H9 (cell line): ENCODE measurements around the gene FAM83E. TPM values are rescaled to one million over a fixed set of nuclear protein-coding genes. Genes with fewer than 3 reads are reported as not detected.
A peak's percentile ranks its signal among the peaks of the same experiment; 100 is the strongest.

Experiments used
- DNase-seq: peaks from one replicate; pipeline ENCODE4 v3.0.0-alpha.2; 2017
- H2AFZ ChIP-seq: one replicate; pipeline ENCODE4 v1.6.1; 2013; ENCODE audit warnings: mild to moderate bottlenecking, low read length, control low read depth, moderate library complexity
- H2AK5ac ChIP-seq: 2 replicates; pipeline ENCODE4 v1.6.1; 2013; ENCODE audit warnings: low read length, control low read depth, mixed read lengths; ENCODE audit not compliant: insufficient read length
- H2BK120ac ChIP-seq: one replicate; pipeline ENCODE4 v1.6.1; 2013; ENCODE audit warnings: low read depth, mild to moderate bottlenecking, low read length, control low read depth, inconsistent platforms; ENCODE audit not compliant: poor library complexity, severe bottlenecking
- H2BK12ac ChIP-seq: 2 replicates; pipeline ENCODE4 v1.6.1; 2013; ENCODE audit warnings: low read length, control low read depth, mixed read lengths, low read depth; ENCODE audit not compliant: insufficient read length
- H2BK15ac ChIP-seq: 2 replicates; pipeline ENCODE4 v1.6.1; 2013; ENCODE audit warnings: low read depth, low read length, control low read depth
- H2BK20ac ChIP-seq: one replicate; pipeline ENCODE4 v1.6.1; 2013; ENCODE audit warnings: low read depth, mild to moderate bottlenecking, low read length, control low read depth, inconsistent platforms; ENCODE audit not compliant: poor library complexity, severe bottlenecking
- H2BK5ac ChIP-seq: 2 replicates; pipeline ENCODE4 v1.6.1; 2013; ENCODE audit warnings: low read length, control low read depth, mixed read lengths; ENCODE audit not compliant: insufficient read length
- H3K14ac ChIP-seq: 2 replicates; pipeline ENCODE4 v1.6.1; 2013; ENCODE audit warnings: low read length, control low read depth; ENCODE audit not compliant: insufficient read depth
- H3K18ac ChIP-seq: 2 replicates; pipeline ENCODE4 v1.6.1; 2013; ENCODE audit warnings: low read depth, mild to moderate bottlenecking, mixed read lengths, low read length, control low read depth; ENCODE audit not compliant: insufficient read length
- H3K23ac ChIP-seq: 2 replicates; pipeline ENCODE4 v1.6.1; 2013; ENCODE audit warnings: low read length, control low read depth, mixed read lengths, low read depth; ENCODE audit not compliant: insufficient read length
- H3K23me2 ChIP-seq: 2 replicates; pipeline ENCODE4 v1.6.1; 2013; ENCODE audit warnings: low read depth, mild to moderate bottlenecking, mixed read lengths, low read length, control low read depth; ENCODE audit not compliant: insufficient read length, poor library complexity, severe bottlenecking
- H3K27ac ChIP-seq: 2 replicates; pipeline ENCODE4 v1.5.1; 2013; ENCODE audit warnings: low read length, control low read depth, mixed read lengths, low read depth; ENCODE audit not compliant: insufficient read length
- H3K27me3 ChIP-seq: 2 replicates; pipeline ENCODE4 v1.6.1; 2013; ENCODE audit warnings: low read length, control low read depth, inconsistent platforms; ENCODE audit not compliant: insufficient read depth
- H3K4ac ChIP-seq: 2 replicates; pipeline ENCODE4 v1.6.1; 2013; ENCODE audit warnings: low read depth, mild to moderate bottlenecking, control low read depth, inconsistent platforms, low read length, moderate library complexity
- H3K4me1 ChIP-seq: 2 replicates; pipeline ENCODE4 v1.6.1; 2013; ENCODE audit warnings: low read length, control low read depth, inconsistent platforms; ENCODE audit not compliant: insufficient read depth
- H3K4me2 ChIP-seq: 2 replicates; pipeline ENCODE4 v1.6.1; 2013; ENCODE audit warnings: low read length, control low read depth, mixed read lengths; ENCODE audit not compliant: insufficient read length, insufficient read depth
- H3K56ac ChIP-seq: 2 replicates; pipeline ENCODE4 v1.6.1; 2013; ENCODE audit warnings: low read depth, mild to moderate bottlenecking, mixed read lengths, low read length, control low read depth; ENCODE audit not compliant: insufficient read length
- H3K79me1 ChIP-seq: 2 replicates; pipeline ENCODE4 v1.6.1; 2013; ENCODE audit warnings: low read depth, mild to moderate bottlenecking, moderate library complexity, low read length, control low read depth, inconsistent platforms; ENCODE audit not compliant: insufficient read depth, poor library complexity, severe bottlenecking
- H3K79me2 ChIP-seq: 2 replicates; pipeline ENCODE4 v1.6.1; 2013; ENCODE audit warnings: low read length, control low read depth, inconsistent platforms; ENCODE audit not compliant: insufficient read depth
- H3K9ac ChIP-seq: 2 replicates; pipeline ENCODE4 v1.6.1; 2013; ENCODE audit warnings: low read length, control low read depth, mixed read lengths; ENCODE audit not compliant: insufficient read length; ENCODE audit errors: extremely low read depth
- H3K9me3 ChIP-seq: one replicate; pipeline ENCODE4 v1.6.1; 2013; ENCODE audit warnings: low read depth, low read length, inconsistent platforms; ENCODE audit not compliant: control insufficient read depth
- H3T11ph ChIP-seq: one replicate; pipeline ENCODE4 v1.6.1; 2013; ENCODE audit warnings: mild to moderate bottlenecking, low read length, control low read depth, inconsistent platforms
- H4K20me1 ChIP-seq: one replicate; pipeline ENCODE4 v1.6.1; 2013; ENCODE audit not compliant: control insufficient read depth, insufficient read length, insufficient read depth
- H4K5ac ChIP-seq: 2 replicates; pipeline ENCODE4 v1.6.1; 2013; ENCODE audit warnings: low read depth, mild to moderate bottlenecking, mixed read lengths, low read length, control low read depth; ENCODE audit not compliant: insufficient read length
- H4K8ac ChIP-seq: replicated peaks from 2 replicates; pipeline ENCODE4 v1.6.1; 2013; ENCODE audit warnings: low read length, control low read depth, mixed read lengths, low read depth; ENCODE audit not compliant: insufficient read length
- H4K91ac ChIP-seq: 2 replicates; pipeline ENCODE4 v1.6.1; 2013; ENCODE audit warnings: low read depth, mild to moderate bottlenecking, moderate library complexity, mixed read lengths, low read length, control low read depth; ENCODE audit not compliant: insufficient read length
- H3K27ac Mint-ChIP-seq, 3 experiments: 2 replicates in 2 of 3; 3 replicates in 1 of 3; pipeline ENCODE4 v1.8.0; 2020 to 2021; ENCODE audit warnings: mixed read lengths in 3 of 3, mild to moderate bottlenecking in 1 of 3, moderate library complexity in 1 of 3
- H3K27me3 Mint-ChIP-seq: 2 replicates; pipeline ENCODE4 v1.8.0; 2021; ENCODE audit warnings: low read depth, mild to moderate bottlenecking, moderate library complexity, mixed read lengths
- H3K36me3 Mint-ChIP-seq, 3 experiments: 2 replicates in 2 of 3; 3 replicates in 1 of 3; pipeline ENCODE4 v1.8.0; 2020 to 2021; ENCODE audit warnings: low read depth in 3 of 3, mixed read lengths in 3 of 3; ENCODE audit not compliant: insufficient read depth in 1 of 3
- H3K4me1 Mint-ChIP-seq, 2 experiments: 2 replicates each; pipeline ENCODE4 v1.8.0; 2020; ENCODE audit warnings: mixed read lengths in 2 of 2
- H3K4me3 Mint-ChIP-seq, 2 experiments: 2 replicates in 1 of 2; 3 replicates in 1 of 2; pipeline ENCODE4 v1.8.0; 2020 to 2021; ENCODE audit warnings: mild to moderate bottlenecking in 2 of 2, mixed read lengths in 2 of 2, moderate library complexity in 1 of 2
- H3K9me3 Mint-ChIP-seq, 2 experiments: 2 replicates in 1 of 2; 3 replicates in 1 of 2; pipeline ENCODE4 v1.8.0; 2020; ENCODE audit warnings: mild to moderate bottlenecking in 2 of 2, mixed read lengths in 2 of 2, moderate library complexity in 1 of 2
- WGBS: extraction: QIAGEN DNeasy Blood & Tissue Kit; methylation state at CpG from one replicate; pipeline ENCODE4 v1.1.7; 2013; ENCODE audit warnings: missing lambda C conversion rate, low lambda C conversion rate, mixed read lengths; ENCODE audit not compliant: insufficient read length; ENCODE audit errors: extremely low coverage; 5-methylcytosine and 5-hydroxymethylcytosine counted together
- total RNA-seq: library from RNA; stranded (reverse); gene quantifications from 2 replicates; pipeline ENCODE4 v1.2.1, GENCODE V29; 2021
- TF ChIP-seq, protein P1 (sequence below): fragments of 200-600 bp; sonication (generic); conservative IDR thresholded peaks from 3 replicates; pipeline ENCODE4 v1.8.0; 2021; ENCODE audit warnings: antibody characterized with exemption, mild to moderate bottlenecking

Gene FAM83E
- total RNA-seq, 1 experiment from 2014 or later, result 9.2 TPM

- TF ChIP-seq, protein P1, sequence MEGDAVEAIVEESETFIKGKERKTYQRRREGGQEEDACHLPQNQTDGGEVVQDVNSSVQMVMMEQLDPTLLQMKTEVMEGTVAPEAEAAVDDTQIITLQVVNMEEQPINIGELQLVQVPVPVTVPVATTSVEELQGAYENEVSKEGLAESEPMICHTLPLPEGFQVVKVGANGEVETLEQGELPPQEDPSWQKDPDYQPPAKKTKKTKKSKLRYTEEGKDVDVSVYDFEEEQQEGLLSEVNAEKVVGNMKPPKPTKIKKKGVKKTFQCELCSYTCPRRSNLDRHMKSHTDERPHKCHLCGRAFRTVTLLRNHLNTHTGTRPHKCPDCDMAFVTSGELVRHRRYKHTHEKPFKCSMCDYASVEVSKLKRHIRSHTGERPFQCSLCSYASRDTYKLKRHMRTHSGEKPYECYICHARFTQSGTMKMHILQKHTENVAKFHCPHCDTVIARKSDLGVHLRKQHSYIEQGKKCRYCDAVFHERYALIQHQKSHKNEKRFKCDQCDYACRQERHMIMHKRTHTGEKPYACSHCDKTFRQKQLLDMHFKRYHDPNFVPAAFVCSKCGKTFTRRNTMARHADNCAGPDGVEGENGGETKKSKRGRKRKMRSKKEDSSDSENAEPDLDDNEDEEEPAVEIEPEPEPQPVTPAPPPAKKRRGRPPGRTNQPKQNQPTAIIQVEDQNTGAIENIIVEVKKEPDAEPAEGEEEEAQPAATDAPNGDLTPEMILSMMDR, result no peak
- no peak overlapping the region for H3K4me3 Mint-ChIP-seq
- H2BK120ac ChIP-seq, result no peak overlapping the region
- no peak for DNase-seq
- H2BK5ac ChIP-seq, result no peak overlapping the region
- H3K4me1 ChIP-seq, result no peaks in the 10 kb centered on the region
- peak overlapping the region; percentile 12; the same call in 1 of the 2 replicates for H2BK15ac ChIP-seq
- H3K4me1 Mint-ChIP-seq, result peaks cover 14 to 15% of the 10 kb centered on the region in 2 experiments
- H3K27me3 Mint-ChIP-seq, result peaks cover 5% of the 10 kb centered on the region
- no peak overlapping the region for H2AFZ ChIP-seq
- no peak overlapping the region for H4K5ac ChIP-seq
- H3K9me3 ChIP-seq, result no peaks in the 10 kb centered on the region
- H3K23ac ChIP-seq, result no peak overlapping the region
- no peaks in the 10 kb centered on the region for H4K20me1 ChIP-seq
- H3K9ac ChIP-seq, result no peak overlapping the region
- WGBS, result no CpG with 5 or more reads among the region's 12 CpGs
- H2BK20ac ChIP-seq, result no peak overlapping the region
- H3K79me1 ChIP-seq, result no peaks in the 10 kb centered on the region
- peaks cover under 1% of the 10 kb centered on the region for H3K23me2 ChIP-seq
- peaks cover 0 to 5% (median 0%) of the 10 kb centered on the region in 3 experiments; a peak in 2 of 7 replicates for H3K36me3 Mint-ChIP-seq
- no peak overlapping the region for H4K8ac ChIP-seq
- H3K18ac ChIP-seq, result no peak overlapping the region
- no peak overlapping the region for H2AK5ac ChIP-seq
- no peaks in the 10 kb centered on the region for H3K27me3 ChIP-seq
- H3T11ph ChIP-seq, result no peak overlapping the region
- H3K27ac ChIP-seq, result no peak overlapping the region
- no peak overlapping the region for H4K91ac ChIP-seq
- no peak overlapping the region for H3K27ac Mint-ChIP-seq
- H3K56ac ChIP-seq, result no peak overlapping the region
- H3K79me2 ChIP-seq, result no peaks in the 10 kb centered on the region
- H3K4ac ChIP-seq, result no peak overlapping the region
- no peak overlapping the region for H2BK12ac ChIP-seq
- H3K14ac ChIP-seq, result no peak overlapping the region
- H3K4me2 ChIP-seq, result no peak overlapping the region
- peaks cover 0 to 4% of the 10 kb centered on the region in 2 experiments; a peak in 2 of 5 replicates for H3K9me3 Mint-ChIP-seq
These were observed 36.3 kb upstream of the FAM83E start for GRCh38 chr19:48650974-48651682.
